NCI-H1105 (cell line): ENCODE results near the gene SNX11.
"Not testable (repeated sequence)": the region's sequence is repeated elsewhere in the genome, so short reads cannot be mapped to it uniquely, and the experiment has no call there.

ENCODE experiments used
- DNase-seq: peaks from one replicate; lab custom pipeline; 2025; lab: John Stamatoyannopoulos, UW

SNX11 gene

DNA sequence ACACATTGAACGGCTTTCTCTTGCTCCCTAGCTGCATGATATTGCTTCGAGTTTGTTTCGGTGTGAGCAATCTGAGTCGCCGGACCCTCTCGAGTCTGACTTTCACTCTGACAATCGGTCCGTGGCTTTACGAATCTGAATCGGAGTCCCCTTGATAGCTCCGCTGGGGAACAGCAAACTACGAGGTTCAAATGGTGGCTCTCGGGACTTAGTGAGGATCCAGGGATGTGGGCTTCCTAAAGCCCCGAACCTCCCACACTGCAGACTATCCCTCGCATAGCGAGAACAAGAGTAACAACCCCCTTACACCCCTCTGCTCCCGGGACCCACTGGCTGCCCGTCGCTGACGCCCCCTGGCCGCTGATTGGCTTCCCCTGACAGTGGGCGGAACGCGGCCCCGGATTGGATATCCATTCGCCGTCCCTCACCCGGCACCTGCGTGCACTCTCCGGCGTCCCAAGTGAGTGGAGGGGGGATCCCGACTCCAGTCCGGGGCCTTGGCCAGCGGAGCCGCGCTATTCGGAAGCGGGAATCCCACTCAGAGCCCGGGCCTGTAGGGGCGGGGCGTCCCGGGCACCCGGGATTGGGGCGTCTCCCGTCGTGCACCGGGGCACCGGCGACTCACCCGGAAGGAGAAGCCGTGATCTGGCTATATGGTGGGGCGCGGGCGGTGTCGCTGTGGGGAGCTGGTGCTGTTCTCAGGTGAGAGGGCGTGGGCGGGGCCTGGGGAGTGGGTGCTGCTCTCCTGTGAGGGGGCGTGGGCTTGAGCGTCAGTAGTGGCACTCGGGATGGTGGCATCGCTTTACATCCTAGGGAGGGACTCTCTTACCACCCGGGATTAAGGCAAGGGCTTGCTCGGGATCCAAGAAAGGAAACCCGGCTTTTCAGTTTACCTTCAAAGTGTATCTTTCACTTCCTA is at the start of gene SNX11:
Gene SNX11, plus strand, starts transcription at position 630 of the 919 bp plus-strand sequence. CDS start 4,278 bp downstream, outside the sequence.
- peak; percentile 90 for DNase-seq

- DNase-seq: no peak
Measured at GRCh38 chr17:48058393-48059124, 49.0 kb upstream of the SNX11 start.

DNA sequence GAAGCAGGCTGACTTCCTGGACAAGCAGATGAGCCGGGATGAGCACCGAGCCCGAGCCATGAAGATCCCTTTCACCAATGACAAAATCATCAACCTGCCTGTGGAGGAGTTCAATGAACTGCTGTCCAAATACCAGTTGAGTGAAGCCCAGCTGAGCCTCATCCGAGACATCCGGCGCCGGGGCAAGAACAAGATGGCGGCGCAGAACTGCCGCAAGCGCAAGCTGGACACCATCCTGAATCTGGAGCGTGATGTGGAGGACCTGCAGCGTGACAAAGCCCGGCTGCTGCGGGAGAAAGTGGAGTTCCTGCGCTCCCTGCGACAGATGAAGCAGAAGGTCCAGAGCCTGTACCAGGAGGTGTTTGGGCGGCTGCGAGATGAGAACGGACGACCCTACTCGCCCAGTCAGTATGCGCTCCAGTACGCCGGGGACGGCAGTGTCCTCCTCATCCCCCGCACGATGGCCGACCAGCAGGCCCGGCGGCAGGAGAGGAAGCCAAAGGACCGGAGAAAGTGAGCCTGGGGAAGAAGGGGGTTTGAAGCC is 48.4 kb upstream of the SNX11 start:
- DNase-seq: no peak

GRCh38 chr17:48060249-48060648 is 47.3 kb upstream of the SNX11 start:
- DNase-seq: no peak

DNA sequence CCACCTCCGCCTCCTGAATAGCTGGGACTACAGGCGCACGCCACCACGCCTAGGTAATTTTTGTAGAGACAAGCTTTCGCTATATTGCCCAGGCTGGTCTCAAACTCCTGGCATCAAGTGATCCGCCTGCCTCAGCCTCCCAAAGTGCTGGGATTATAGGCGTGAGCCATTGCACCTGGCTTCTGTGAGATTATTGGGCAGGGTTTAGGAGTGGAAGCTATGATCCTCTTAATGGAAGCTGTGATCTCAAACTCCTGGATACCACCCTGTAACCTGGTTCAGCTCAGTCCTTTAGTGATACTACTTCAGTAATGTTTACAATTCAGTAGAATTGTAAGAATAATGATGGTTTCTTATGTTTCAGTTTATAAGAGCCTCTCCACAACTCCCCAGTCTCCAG is 45.3 kb upstream of the SNX11 start:
- DNase-seq: no peak

DNA sequence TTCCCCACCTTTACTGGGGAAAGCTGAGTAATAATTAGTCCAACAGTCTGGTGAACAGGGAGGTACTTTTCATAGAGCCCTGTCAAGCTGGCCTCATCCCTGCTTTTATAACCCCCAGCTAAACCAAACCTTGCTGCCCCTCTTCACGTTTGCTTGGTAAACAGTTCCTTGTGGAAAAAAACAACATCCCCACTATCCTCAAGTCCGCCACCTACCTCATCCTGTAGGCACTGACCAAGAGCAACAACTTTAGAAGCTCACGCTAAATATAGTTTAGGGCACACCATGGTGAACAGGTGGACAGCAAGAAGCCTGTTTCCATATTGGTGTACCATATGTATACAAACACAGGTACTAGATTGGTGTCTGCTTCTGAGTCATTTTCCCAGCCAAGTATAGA is 42.9 kb upstream of the SNX11 start:
- no peak for DNase-seq

DNA sequence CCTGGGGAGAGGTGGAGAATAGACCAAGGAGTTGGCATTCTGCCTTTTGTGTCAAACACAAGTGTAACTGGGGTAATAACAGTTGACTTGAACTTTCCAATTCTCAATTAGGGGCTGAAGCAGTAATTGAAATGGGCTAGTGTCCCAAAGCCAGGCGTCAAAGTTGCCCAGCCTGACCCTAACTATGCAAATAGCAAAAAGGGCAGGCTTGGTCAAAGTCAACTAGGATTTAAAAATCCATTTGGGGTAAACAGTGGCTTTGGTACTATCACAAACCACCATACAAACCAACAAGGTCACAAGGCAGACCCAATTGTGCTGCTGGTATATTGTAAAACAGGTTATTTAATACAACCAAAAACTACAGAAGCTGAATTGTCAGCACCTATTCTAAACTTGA is 41.4 kb upstream of the SNX11 start:
- DNase-seq: no peak

- no peak for DNase-seq
Measured at GRCh38 chr17:48066656-48067055, 40.9 kb upstream of the SNX11 start.

DNA sequence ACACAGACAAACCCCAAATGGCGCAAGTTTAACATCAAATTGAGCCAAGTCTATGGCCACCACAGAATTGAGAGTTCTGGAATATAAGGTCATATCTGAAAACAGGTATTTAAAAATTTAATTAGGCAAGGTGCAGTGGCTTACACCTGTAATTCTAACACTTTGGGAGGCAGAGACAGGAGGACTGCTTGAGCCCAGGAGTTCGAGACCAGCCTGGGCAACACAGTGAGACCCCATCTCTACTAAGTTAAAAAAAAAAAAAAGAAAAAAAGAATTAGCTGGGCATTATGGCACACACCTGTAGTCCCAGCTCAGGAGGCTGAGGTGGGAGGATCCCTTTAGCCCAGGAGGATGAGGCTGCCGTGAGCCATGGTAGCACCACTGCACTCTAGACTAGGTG is 40.3 kb upstream of the SNX11 start:
- DNase-seq: no peak

GRCh38 chr17:48067808-48068207 is 39.8 kb upstream of the SNX11 start:
- DNase-seq: not testable (repeated sequence)

DNA sequence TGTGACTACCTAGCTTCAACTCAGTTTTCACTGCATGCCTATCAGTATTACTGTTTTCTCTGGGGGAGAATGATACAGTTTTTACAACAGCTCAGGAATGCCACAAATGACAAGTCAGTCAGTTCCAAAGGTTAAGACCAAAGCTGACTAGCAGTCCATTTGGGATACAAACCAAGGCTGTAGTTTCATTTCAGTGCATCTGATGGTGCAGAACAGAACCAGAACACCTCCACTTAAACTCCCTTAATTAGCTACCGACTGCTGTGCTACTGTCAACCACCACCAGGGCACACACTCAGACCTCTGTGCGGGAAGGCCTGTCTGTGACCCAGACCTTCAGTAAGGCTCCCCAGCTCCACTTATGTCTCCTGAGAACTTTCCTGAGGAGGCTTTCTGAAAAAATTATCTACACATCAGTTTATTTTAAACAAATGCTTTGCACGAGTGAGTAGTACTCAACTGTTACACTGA is 39.0 kb upstream of the SNX11 start:
- no peak for DNase-seq

DNA sequence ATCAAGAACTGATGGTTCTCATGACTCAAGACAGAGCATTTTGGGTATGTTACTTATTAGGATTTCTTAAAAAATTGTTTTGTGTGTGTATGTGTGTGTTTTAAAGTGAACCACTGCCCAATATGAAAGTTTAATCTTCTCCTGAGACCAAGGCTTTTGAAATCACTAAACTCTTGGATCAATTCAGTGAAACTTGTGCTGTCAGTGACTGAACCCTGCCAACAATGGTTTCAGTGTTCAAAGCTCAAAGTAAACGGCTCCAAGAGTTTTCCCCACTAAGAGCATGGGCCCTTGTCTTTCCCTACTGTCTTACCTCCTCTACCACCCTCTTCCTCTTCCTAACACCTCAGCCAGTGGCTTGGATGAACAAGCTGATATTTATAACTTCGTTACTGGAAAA is 37.4 kb upstream of the SNX11 start:
- DNase-seq: no peak

DNA sequence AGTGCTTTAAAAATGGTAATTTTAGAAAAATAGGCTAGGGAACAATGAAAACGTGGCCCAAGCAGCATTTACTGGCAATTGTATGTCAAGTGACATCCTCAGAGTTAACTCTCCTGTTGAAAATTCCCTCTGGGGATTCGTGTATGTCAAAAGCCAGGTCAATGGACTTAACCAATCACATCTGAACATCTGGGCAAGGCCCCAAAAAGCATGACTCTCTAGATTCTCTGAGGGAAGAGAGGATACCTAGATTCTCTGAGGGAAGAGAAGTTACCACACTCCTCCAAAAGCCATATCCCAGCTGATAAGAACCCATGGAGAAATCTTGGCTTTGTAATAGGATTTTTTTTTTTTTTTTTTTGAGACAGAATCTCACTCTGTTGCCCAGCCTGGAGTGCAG is 35.9 kb upstream of the SNX11 start:
- no peak for DNase-seq

- DNase-seq: not testable (repeated sequence)
Measured at GRCh38 chr17:48072811-48073210, 34.8 kb upstream of the SNX11 start.

DNA sequence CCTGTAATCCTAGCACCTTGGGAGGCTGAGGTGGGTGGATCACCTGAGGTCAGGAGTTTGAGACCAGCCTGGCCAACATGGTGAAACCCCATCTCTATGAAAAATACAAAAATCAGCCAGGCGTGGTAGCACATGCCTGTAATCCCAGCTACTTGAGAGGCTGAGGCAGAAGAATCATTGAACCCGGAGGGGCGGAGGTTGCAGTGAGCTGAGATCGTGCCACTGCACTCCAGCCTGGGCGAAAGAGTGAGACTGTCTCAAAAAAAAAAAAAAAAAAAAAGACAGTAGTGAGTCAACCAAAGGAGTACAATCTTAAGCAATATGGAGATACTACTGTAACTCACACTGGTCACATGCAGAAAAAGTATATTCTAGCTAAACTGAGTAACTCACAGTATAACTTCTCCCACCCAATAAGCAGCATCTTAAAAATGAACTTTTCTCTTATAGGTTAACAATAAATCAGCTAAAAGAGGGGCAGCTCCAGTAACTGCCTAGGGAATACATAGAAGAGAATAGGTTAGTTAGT is 33.9 kb upstream of the SNX11 start:
- DNase-seq: not testable (repeated sequence)

DNA sequence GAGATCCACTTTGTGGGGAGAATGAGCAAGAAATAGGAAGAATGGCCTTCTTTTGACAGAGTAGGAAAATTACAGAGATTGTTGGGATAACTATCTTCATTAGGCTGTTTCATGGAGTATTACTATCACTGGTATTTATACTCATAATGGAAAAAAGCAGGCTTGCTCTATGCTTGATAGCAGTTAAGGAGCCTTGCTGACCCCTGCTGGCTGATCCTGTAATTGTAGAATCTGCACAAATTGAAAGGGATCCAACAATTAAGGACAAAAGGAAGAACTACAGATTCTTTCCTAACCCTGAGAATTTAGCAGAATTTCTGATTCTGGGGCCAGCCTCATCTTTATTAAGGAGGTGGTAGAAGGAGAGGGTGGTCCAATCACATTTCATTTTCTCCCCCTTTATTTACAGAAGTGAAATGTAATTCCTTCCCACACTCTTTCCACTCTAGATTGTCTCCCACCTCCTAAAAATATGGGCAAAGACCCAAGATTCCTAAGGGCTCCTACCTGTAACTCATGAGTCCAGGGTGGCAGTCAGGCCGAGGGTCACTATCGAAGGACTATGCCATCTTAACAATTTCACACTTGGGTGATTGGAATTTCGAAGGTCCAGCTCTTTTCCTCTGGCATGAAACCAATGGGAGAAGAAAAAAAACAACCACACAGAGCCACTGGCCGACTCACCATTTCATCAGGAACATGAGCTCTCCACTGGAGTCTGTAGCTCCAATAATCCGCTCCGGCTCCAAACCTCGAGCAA is 33.1 kb upstream of the SNX11 start:
- DNase-seq: peak; percentile 23

DNA sequence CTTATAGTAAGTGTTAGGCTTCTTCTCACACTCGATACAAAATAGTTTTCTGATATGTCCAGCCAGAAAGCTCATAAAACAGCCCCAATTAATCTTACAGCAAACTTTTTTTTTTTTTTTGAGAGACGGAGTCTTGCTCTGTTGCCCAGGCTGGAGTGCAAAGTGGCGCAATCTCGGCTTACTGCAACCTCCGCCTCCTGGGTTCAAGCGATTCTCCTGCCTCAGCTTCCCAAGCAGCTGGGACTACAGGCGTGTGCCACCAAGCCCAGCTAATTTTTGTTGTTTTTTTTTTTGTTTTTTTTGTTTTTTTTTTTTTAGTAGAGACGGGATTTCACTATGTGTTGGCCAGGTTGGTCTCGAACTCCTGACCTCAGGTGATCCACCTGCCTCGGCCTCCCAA is 30.4 kb upstream of the SNX11 start:
- DNase-seq: not testable (repeated sequence)

- no peak for DNase-seq
Measured at GRCh38 chr17:48081858-48082257, 25.7 kb upstream of the SNX11 start.

GRCh38 chr17:48084932-48085331 is 22.6 kb upstream of the SNX11 start:
- no peak for DNase-seq

DNA sequence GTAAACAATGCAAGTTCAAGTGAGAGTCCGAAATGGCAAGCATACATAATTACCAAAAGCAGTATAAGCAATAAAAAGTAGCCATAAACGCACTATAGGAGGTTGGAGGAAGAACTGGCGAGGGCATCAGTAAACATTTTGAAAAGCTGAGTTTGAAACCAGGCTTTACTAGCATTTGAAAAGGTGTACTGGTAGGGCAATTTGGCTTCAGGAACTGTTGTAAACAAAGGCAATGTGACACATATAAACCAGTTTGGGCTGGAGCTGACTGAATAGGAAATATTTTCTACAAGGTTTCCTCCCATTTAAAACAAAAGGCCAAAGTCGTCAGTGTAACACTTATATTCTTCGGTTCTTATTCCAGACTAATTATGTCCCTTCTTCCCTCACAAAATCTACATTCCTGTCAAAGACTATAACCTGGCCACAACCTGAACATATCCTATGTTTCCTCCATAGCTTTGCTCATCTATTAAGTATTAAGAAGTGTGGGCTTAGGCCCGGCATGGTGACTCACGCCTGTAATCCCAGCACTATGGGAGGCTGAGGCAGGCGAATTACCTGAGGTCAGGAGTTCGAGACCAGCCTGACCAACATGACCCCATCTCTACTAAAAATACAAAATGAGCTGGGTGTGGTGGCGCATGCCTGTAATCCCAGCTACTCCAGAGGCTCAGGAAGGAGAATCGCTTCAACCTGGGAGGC is 14.1 kb upstream of the SNX11 start:
- no peak for DNase-seq

- DNase-seq: no peak
Measured at GRCh38 chr17:48095611-48096010, 12.0 kb upstream of the SNX11 start.
